Measurements from ENCODE around the gene MYO1D.
"Not testable (repeated sequence)": the region's sequence is repeated elsewhere in the genome, so short reads cannot be mapped to it uniquely, and the experiment has no call there.

The MYO1D gene

DNA sequence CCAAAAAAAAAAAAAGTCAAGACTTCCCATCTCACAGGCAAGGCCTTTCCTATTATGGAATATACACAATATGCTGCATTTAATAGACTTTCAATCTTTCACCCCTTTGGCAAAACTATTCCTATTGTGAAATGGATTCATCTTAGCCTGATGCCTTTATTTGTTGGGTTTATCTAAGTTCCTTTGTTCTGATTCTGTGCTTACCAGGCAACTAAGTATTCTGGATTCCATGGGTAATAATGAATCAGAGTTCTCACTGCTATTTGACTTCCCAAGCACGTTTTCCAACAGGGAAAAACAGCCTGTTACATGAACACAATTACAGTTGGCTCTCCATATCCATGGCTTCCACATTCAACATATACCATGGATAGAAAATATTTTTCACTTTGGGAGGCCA is 135.5 kb downstream of the MYO1D start:
- in situ Hi-C loops (cut with MboI; ENCODE audit: low sequenced_read_pairs) = no loop called here

DNA sequence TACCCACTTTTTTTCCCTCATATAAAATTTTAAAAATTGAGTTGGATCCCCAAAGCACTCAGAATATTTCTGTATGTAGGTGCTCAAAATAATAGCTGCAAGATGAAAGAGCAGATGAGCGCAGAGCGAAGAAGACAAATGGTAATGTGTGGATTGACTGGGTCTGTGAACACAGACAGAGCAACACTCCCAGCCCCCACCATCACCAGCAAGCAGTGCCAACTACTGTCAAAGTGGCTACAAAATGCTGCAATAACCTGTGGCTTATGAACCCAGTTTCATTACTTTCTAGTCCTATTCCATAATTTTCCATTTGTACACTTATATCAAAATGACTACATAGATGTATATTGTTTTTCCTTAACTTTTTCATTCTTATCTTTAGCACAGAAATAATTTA is 137.2 kb downstream of the MYO1D start:
- in situ Hi-C loops (cut with MboI; ENCODE audit: low sequenced_read_pairs) = no loop called here

DNA sequence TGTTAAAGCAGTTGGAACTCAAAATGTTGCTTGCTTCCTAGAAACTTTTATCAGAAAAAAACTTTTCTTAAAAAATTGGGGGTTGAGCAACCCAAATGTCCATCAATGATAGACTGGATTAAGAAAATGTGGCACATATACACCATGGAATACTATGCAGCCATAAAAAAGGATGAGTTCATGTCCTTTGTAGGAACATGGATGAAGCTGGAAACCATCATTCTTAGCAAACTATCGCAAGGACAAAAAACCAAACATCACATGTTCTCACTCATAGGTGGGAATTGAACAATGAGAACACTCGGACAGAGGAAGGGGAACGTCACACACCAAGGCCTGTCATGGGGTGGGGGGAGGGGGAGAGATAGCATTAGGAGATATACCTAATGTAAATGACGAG is 137.8 kb downstream of the MYO1D start:
- in situ Hi-C loops (cut with MboI; ENCODE audit: low sequenced_read_pairs) = not testable (repeated sequence)

DNA sequence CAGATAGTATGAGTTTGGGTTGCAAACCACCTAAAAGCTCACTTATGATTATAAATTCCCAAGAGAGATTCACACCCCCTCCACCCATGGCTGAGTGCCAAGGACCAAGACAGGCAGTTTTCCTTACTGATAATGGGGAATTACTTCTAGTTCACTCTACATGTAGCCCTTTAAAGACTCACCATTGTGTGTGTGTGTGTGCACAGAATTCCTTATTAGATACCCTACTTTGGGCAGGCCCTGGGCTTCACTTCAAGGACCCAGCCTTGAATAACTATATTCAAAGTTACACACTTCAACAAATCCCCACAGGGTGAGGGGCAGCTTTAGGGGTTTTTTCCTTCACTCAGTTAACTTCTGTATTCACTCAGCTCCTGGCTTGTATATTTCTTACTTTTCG is 143.5 kb downstream of the MYO1D start:
- in situ Hi-C loops (cut with MboI; ENCODE audit: low sequenced_read_pairs) = no loop called here

DNA sequence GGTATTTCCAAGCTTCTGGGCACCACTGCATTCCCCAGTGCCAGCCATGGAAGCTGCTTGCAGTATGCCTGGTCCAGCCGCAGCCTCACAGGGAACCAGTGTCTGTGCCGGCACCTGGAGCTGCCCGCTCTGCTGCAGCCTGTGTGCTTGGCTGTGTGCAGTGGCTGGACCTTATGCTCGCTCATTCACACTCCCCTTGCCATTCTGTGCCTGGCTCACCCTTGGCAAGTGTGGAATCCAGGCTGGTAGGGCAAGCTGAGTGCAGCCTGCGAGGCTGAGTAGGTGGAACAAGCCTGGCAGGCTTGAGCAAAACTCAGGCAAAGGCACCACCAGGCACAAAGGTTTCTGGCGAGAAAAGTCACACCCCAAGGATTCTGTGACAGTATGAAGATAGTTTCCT is 144.0 kb downstream of the MYO1D start:
- in situ Hi-C loops (cut with MboI; ENCODE audit: low sequenced_read_pairs) = no loop called here

DNA sequence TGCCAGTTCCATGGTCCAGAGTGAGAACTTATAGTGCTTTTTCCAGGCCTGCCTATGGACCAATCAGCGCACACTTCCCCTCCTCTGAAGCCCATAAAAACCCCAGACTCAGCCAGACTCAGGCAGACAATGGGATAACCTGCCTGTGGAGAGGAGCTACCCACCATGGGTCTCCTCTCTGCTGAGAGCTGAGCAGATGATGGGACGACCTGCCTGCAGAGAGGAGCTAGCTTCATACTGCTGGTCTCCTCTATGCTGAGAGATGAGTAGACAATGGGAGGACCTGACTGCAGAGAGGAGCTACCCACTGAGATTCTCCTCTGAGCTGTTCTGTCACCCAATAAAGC is 144.7 kb downstream of the MYO1D start:
- in situ Hi-C loops (cut with MboI; ENCODE audit: low sequenced_read_pairs) = no loop called here

DNA sequence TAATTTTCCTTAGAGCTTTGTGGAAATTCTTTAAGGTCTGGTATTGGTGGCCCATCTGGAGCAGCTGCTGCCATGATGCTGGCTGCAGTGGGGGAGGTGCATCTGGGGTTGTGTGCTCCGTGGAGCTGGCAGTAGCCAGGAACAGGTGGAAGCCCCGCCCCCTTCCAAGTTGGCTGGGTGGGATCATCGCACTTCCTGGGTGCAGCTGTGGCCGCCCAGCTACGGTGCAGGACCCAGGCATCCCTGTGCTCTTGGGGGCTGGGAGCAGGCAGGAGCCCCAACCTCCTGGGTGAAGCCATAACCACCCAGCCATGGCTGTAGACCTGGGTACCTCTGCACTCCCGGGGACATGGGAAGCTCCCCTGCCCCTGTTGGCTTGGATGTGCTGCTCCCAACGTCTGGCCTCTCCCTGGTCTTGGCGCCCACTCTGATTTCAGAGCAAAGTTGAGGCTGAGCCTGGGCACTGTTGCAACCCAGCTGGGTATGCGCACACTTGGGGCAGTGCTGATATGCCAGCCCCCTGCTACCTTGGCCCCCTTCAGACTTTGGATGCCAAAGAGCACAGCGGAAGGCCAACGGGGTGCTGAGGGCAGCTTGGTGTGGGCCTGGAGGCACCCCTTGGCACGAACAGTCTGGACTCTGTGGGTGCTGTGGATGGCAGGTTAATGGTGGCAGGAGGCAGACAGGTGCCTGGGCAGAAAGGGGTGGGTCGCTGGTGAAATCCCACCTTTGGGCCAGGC is 145.2 kb downstream of the MYO1D start:
- in situ Hi-C loops (cut with MboI; ENCODE audit: low sequenced_read_pairs) = no loop called here

DNA sequence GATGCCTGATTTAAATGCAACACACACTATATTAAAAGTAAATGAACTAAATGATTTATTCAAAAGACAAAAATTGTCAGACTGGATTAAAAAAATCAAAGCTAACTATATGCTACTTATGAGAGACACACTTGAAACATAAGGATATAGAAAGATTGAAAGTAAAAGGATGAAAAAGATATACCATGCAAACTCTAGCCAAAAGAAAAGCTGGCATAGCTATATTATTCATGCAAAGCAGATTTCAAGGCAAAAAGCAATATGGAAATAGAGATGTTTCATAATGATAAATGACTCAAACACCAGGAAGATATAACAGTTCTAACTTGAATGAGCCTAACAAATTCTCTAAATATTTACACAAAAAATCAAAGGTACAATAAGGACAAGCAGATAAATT is 149.2 kb downstream of the MYO1D start:
- in situ Hi-C loops (cut with MboI; ENCODE audit: low sequenced_read_pairs) = no loop called here

DNA sequence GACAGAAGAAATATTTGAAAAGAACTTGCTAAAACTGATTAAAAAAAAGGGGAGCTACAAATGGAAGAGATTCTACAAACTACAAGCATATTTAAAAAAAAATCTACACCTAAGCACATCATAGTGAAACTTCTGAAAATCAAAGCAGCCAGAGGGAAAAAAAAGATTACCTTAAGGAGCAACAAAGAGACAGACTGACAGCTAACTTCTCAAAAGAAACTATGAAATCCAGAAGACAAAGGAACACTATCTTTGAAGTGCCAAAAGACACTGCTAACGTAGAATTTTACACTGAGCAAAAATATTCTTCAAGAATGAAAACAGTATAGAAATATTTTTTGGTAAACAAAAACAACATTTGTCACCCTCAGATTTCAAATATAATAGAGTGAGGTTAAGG is 151.2 kb downstream of the MYO1D start:
- in situ Hi-C loops (cut with MboI; ENCODE audit: low sequenced_read_pairs) = no loop called here

DNA sequence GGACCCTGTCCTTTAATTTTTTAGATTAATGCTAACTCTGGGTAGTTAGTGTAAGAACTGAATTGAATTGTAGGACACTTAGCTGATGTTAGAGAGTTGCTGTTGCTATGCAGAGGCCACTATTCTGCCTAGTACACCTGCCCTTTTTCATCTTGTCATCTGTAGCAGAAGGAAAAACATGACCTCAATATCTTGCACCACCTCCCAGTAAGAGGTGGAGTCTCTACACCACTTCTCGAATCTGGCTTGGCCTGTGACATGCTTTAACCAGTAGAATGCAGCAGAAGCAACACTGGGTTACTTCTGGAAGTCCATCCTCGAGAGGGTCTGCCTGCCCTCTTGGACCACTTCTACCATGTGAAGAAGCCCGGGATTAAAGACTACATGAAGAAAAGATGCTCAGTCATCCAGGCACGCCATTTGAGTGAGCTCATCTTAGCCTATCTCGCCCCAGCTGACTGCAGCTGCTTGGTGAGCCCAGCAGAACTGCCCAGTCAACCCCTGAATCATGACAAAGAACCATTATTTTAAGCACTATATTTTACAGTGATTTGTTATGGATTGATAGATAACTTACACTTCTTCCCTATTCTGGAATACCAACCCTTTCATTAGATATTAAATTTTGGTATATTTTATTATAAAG is 153.5 kb downstream of the MYO1D start:
- in situ Hi-C loops (cut with MboI; ENCODE audit: low sequenced_read_pairs) = no loop called here

DNA sequence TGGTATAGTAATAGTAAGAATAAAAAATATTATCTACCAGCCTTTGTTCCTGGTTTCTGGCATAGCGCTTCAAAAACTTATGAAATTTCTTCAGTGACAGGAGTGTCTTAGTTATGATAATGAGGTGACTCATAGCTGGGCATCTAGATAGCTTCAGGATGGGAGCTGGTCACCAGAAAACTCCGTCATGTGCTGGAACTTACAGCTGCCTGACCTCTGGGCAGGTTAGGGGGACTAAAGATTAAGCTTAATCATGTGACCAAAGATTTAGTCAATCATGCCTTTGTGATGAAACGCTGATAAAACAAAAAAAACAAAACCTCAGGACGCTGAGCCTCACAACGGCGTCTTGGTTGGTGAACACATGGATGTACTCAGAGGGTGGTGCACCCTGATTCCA is 154.2 kb downstream of the MYO1D start:
- in situ Hi-C loops (cut with MboI; ENCODE audit: low sequenced_read_pairs) = no loop called here

DNA sequence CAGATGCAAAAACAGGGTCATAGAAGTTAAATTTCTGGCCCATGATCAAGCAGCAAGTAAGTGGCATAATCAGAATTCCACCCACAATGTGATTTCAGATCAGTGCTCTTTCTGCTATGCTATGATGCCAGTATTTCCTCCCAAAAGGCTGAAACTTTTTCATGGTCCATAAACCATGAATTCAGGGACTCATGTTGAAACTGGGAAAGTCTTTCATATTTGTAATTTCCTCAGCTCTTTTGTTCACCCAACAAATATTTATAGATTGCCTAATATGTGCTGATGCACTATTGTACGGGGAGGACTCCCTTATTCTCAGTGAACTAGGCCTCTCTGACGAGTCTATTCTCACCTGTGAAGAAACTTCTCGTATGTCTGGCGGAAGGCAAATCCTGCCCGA is 156.3 kb downstream of the MYO1D start:
- in situ Hi-C loops (cut with MboI; ENCODE audit: low sequenced_read_pairs) = no loop called here

DNA sequence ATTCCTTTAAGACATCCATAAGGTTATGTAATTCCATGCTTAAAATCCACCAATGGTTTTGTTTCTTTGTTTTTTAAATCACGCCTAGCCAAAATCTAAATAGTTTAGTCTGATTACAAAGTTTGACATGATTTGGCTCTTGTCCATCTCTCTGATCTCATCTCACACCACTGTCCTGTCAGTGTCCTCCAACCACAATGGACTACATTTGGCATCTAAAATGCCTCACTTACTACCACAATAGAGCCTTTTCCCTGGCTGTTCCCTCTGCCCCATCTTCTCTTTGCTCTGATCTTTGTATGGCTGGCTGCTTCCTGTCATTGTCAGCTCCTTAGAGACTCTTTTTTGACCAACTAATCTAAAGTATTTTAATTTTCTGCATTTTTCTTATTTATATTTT is 157.2 kb downstream of the MYO1D start:
- in situ Hi-C loops (cut with MboI; ENCODE audit: low sequenced_read_pairs) = no loop called here

DNA sequence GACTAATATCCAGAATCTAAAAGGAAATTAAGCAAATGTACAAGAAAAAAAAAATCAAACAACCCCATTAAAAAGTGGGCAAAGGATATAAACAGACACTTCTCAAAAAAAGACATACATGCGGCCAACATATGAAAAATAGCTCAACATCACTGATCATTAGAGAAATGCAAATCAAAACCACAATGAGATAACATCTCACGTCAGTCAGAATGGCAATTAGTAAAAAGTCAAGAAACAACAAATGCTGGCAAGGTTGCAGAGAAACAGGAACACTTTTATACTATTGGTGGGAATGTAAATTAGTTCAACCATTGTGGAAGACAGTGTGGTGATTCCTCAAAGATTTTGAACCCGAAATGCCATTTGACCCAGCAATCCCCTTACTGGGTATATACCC is 162.0 kb downstream of the MYO1D start:
- in situ Hi-C loops (cut with MboI; ENCODE audit: low sequenced_read_pairs) = not testable (repeated sequence)

DNA sequence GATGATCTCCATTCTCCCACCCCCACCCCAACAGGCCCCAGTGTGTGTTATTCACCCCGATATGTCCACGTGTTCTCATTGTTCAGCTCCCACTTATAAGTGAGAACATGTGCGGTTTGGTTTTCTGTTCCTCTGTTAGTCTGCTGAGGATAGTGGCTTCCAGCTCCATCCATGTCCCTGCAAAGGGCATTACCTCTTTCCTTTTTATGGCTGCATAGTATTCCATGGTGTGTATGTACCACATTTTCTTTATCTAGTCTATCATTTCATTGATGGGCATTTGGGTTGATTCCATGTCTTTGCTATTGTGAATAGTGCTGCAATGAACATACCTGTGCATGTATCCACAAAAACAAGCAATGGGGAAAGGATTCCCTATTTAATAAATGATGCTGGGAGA is 162.7 kb downstream of the MYO1D start:
- in situ Hi-C loops (cut with MboI; ENCODE audit: low sequenced_read_pairs) = not testable (repeated sequence)

DNA sequence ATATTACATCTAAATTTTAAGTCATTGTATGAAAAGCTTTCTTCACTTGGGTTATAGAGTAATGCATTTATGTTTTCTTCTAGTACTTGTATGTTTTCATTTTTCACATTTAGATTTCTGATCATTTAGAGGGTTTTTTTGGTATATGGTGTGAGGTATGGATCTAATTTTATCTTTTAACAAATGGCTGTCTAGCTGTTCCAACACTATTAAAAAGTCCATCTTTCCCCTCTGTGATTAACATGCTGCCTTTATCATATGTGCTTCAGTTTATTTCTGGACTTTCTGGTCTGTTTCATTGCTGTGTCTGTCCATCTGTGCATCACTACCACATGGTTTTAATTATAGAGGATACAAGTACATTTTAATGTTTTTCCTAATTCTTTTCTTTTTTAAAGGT is 163.8 kb downstream of the MYO1D start:
- in situ Hi-C loops (cut with MboI; ENCODE audit: low sequenced_read_pairs) = no loop called here

DNA sequence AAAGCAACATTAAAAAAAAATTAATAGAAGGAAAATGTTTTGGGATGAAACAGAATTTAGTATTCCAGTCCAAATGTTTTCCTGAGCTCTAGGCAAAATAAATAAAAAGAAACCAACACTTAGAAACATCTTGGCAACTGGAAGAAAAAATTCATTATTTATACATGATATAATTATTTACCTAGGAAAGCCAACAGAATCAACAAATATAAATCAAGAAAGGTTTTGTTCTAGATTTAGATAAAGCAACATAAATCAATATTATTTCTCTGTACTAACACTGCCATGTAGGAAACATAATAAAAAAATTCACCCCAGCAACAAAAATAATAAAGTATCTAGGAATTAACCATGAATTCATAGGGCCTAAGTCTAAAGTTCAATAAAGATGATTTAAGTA is 167.4 kb downstream of the MYO1D start:
- in situ Hi-C loops (cut with MboI; ENCODE audit: low sequenced_read_pairs) = no loop called here

DNA sequence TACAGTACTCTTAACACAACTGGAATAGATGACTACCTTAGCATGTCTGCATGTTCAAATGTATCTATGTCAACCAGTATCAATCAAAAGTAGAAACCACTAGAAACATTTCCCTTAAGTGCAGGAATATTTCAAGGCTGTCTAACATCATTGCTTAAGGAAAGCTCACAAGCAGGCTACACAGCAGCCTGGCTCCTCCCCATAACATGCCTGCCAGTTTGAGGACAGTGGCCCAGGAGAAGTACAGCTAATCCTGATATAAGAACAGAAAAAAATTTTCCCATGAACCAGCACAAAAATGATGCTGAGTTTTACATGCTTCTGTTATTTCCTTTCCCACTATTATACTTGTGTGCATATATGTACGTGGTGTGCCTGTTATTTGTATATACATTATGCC is 175.1 kb downstream of the MYO1D start:
- in situ Hi-C loops (cut with MboI; ENCODE audit: low sequenced_read_pairs) = no loop called here

DNA sequence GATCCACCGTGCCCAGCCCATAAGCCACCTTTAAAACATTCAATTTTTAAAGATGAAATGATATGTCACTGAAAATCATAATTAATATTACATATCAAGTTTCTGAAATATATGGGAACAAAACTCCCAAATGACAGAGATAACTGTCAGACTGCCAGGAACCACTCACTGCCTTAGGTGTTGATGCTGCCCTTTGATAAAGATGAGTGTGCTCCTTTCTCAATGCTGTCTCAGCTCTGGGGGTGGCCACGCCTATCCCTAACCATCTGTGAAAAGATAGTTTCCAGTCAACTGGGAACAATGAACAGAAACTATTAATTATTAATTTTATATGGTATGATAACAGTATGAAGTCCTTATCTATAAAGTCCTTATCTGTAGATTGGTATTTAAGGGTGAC is 177.7 kb downstream of the MYO1D start:
- in situ Hi-C loops (cut with MboI; ENCODE audit: low sequenced_read_pairs) = no loop called here

DNA sequence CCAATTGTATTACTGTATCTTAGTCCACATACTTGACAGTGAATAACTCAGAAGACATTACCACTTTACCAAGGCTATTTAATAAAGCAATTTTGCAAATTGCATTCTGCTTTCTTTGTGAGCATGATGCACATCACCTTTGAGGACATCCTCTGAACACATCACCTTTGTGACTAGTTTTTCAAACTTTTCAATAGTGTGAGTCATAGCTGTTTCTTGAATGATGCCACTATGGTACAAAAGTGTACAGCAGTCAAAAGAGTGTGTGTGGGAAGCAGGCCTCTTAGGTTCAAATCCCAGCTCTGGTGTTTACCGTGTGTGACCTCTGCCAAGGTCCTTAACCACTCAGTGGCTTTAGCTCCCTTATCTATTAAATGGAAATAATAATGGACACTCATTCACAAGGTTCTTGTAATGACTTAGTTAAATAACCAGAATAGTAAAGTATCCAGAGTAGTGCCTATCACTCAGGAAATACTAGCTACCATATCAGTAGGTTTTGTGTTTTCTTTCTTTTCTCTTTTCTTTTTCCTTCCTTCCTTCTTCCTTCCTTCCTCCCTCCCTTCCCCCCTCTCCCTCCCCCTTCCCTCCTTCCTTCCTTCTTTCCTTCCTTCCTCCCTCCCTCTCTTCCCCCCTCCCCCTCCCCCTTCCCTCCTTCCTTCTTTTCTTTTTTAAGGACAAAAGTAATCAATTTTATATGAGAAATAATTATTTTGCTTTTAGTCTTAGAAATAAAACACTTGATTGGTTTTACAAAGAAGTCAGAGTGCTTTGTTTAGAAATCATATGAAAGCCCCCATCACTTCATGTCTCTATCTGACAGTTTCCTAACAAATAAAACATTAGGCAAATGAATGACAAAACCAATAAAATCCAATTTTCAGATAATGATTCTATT is 178.9 kb downstream of the MYO1D start:
- in situ Hi-C loops (cut with MboI; ENCODE audit: low sequenced_read_pairs) = no loop called here

DNA sequence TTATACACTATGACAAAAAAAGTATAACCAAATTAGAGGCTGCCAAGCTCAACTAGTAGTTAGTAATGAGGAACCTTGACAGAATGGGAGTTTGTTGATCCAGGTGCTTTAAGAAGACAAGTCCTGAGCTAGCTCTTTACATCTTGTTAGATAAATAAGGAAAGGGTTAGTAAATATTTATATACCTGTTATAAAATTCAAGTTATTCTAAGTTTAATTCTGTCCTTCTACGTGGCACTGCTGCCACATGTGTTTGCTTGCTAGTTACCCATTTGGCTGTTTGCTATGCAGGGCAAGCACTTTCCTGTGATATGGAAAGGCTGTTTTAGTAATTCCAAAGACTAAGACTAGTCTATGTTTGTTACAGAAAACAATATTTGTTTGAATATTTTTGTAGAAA is 180.5 kb downstream of the MYO1D start:
- in situ Hi-C loops (cut with MboI; ENCODE audit: low sequenced_read_pairs) = no loop called here

DNA sequence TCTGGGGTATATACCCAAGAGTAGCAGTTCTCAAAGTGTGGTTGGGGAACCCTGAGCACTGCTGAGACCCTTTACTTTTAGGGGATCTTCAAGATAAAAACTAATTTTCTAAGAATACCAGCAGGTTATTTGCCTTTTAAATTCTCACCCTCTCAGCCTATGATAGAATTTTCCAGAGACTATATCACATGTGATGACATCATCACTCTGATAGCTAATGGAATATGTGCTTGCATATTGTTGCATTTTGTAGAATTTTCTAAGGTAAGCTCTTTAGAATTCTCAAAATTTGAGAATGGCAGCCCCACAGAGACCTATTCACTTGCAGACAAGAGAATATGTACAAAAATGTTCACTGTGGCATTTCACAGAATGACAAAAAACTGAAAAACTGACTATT is 181.1 kb downstream of the MYO1D start:
- in situ Hi-C loops (cut with MboI; ENCODE audit: low sequenced_read_pairs) = no loop called here

Data from HL-60/S4 treated with retinoic acid at 250 ng/mL for 4 days and 3 days (cell line).